Frontal cortex (tissue), 4 donors: ENCODE results near the gene USP3. TPM values are rescaled to one million over a fixed set of nuclear protein-coding genes. Genes with fewer than 3 reads are reported as not detected.

Experiments
- DNase-seq, 2 donors: peaks; one replicate each; pipeline ENCODE4 v3.0.0; 2012; ENCODE audit warnings: low spot score in 2 of 2
- FAIRE-seq: peaks from 2 replicates; lab custom pipeline; 2012; peaks lifted over from hg19 to GRCh38; lab: Jason Lieb, UNC
- total RNA-seq: library from RNA; depleted of rRNA; stranded (reverse); fragments of >200 nt; gene quantifications from one replicate; pipeline ENCODE4 v1.2.3, GENCODE V29; 2014
- donor health status: control.
- donor health status: control.
- donor health status: control.

The USP3 gene, protein sequence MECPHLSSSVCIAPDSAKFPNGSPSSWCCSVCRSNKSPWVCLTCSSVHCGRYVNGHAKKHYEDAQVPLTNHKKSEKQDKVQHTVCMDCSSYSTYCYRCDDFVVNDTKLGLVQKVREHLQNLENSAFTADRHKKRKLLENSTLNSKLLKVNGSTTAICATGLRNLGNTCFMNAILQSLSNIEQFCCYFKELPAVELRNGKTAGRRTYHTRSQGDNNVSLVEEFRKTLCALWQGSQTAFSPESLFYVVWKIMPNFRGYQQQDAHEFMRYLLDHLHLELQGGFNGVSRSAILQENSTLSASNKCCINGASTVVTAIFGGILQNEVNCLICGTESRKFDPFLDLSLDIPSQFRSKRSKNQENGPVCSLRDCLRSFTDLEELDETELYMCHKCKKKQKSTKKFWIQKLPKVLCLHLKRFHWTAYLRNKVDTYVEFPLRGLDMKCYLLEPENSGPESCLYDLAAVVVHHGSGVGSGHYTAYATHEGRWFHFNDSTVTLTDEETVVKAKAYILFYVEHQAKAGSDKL
- total RNA-seq, result 68.9 TPM

DNA sequence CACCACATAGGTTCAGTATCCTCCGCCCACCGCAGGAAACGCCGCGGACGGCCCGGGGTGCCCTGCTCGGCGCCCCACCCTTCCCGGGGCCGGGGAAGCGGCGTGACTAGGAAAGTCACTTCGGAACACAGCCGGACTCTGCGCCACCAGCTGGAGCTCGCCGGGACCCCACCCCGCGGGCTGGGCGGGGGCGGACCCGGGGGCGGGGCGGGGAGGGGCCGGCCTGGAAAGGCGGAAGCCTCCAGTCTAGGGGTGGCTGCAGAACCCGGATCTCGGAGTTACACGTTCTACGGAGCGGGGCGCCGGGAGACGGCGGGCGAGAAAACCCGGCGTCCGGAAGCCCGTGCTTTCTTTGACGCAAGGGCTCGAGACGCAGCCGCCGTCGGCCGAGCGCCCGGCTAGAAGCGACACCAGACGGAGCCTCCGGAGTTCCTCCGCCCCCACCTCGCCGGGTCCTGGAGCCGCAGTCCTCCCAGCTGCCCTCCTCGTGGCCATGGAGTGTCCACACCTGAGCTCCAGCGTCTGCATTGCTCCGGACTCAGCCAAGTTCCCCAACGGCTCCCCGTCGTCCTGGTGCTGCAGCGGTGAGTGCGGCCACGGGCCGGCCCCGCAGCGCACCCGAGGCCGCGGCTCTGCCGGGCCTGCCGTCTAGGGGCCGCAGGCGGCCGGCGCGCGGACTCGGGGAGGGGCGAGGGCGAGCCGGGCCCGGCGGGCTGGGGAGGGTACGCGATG is at the start of gene USP3:
Gene USP3, plus strand, starts transcription at position 347 of the 732 bp plus-strand sequence. Its CDS starts 147 bp downstream, at position 494.
- FAIRE-seq (no peak), DNase-seq (peak; percentile 89 to 93)

DNA sequence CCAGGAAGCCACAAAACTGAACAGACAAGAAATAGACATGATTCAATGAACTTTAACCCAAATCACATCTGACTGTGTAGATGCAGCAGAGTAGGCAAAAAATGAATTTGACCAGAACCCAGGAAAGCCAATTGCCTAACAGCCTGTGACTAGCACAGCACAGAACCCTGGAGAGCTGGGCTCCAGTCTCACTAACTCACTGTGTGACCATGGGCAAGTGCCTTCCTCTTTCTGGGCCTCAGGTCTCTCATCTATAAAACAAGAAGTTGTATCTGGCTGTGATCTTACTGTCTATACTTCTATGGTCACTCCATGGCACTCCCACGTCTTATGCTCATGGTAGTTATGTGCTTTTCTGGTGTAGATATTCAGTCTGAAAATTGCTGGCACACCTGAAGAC is 48.1 kb upstream of the USP3 start:
- FAIRE-seq (no peak), DNase-seq (no peak)

DNA sequence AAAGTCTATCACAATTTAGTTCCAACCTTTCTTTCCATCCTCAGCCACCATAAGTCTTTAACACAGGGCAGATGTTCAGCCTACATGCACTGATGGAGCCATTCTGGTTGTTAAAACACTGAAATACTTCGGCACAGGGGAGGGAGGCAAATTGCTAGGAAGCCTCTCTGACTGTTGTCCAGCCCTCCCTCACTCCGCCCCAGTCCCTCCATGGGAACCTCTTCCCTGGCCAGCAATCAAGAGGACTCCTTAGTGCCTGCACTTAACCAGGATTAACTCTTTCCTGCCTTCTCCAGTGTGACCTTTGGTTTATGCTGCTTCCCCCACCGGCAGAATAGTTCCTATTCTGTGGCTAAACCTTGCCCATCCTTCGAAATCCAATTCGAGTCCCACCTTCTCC is 47.0 kb upstream of the USP3 start:
- no peak for FAIRE-seq
- no peak for DNase-seq

DNA sequence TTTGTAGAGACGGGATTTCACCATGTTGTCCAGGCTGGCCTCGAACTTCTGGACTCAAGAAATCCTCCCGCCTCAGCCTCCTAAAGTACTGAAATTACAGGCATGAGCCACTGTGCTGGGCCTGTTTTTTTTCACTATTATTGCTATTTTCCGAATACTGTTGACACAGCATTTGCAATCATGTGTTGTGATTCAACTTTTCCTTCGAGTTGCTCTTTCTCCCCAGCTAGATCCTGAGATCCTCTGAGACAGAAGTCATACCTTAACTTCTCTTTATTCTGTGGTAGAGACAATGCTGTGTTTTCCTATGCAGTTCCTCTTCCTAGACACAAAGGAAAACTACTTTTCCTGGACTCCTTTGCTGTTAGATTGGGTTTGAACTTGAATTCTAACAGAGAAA is 46.4 kb upstream of the USP3 start:
- DNase-seq (no peak), FAIRE-seq (no peak)

DNA sequence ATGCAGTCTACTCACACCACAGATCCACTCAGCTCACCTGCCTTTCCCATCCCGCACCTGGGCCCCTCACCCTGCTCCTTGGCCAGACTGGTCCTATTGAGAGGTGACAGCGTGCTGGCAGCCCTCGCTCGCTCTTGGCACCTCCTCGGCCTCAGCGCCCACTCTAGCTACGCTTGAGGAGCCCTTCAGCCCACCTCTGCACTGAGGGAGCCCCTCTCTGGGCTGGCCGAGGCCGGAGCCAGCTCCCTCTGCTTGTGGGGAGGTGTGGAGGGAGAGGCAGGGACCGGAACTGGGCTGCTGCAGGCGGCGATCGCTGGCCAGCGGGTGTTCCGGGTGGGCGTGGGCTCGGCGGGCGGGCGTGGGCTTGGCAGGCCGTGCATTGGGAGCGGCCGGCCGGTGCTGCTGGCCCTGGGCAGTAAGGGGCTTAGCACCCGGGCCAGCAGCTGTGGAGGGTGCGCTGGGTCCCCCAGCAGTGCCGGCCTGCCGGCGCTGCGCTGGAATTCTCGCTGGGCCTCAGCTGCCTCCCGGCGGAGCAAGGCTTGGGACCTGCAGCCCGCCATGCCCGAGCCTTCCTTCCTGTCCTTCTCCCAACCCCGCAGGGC is 45.5 kb upstream of the USP3 start:
- no peak for FAIRE-seq
- DNase-seq, result no peak

DNA sequence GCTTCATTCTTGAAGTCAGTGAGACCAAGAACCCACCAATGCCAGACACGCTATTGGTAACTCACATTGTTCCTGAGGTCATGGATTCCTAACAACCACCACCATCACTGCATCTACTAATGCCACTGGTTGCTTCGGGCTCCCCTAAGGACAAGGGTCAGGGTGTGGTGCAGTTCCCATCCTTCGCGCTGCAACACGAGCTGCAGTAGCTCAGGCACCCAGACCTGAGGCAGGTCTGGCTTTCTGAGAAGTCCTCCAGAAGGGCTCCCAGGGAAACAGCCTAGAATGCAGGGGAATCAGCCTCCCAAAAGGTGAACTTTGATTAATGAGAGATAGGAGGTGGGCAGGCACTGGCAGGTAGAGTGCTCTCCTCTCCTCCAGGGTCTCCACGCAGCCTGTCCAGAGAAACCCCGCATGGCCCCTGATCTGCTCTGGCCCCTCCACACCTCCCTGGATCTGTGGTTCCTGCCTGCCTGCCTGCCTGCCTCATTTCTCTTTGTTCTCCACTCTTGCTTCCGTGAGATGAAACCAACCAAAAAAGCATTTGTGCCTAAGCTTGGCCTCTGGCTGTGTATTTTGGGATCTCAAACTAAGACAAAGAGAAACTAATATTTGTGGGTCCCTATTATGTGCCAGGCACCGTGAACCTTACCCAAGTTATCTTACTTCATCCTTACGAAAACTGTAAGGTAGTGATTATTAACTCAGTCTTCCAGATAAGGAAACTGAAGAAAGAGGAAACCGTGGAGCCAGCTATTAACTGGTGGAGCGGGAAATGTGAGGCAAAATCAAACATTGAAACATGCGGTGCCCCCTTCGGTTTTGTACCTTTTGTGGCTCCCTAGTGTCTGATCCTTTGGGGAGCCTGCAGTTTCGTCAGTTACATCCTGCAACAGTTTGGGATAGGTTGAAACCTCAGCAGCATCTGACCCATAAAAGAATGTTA is 43.9 kb upstream of the USP3 start:
- no peak for FAIRE-seq
- no peak for DNase-seq

DNA sequence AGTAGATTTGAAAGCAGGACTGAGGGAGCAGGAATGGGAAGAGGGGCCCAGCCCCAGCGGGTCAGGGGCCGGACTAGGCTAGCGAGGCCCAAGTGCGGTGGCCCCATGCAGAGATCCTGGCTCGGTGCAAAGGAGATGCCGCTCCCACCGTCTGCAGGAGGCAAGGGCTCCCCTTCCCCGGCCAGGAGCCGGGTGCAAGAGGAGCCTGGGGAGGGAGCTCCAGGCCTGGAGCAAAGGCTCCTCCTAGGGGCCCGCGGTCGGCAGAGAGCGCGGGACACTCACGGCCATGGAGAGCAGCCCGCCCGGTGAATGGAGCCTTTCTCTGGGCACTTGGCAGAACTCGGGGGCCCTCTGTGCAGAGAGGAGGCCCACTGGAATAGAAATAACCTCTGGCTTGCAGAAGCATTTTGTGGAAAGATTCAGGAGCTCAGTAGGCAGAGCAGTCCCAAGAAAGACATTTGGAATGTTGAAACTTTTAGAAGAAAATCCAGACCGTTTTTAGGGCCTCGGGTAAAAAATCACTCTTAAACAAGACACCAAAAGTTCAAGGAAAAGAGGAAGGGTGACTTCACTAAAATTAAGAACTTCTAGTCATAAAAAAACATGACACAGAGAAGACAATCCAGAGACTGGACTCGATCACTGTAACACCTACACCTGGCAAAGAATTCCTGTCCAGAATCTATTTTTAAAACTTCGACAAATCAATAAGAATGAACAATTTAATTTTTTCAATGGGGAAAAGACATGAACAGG is 43.0 kb upstream of the USP3 start:
- no peak for FAIRE-seq
- peak in 1 of 2 donors; percentile 54 for DNase-seq

DNA sequence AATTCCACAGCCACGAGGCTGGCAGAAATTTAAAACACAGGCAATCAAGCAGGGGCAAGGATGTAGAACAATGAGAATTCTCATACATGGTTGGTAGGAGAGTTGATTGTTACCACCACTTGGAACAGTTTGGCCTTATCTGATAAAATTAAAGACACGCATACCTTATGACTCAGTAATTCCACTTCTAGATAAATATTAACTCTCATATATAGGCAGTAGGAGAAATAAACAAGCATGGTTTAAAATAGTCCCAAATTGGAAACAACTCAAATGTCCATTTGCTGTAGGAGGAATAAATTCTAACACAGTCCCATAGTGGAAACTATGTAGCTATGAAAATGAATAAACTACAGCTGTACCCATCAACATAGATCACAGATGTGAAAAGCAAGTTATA is 42.3 kb upstream of the USP3 start:
- no peak for FAIRE-seq

DNA sequence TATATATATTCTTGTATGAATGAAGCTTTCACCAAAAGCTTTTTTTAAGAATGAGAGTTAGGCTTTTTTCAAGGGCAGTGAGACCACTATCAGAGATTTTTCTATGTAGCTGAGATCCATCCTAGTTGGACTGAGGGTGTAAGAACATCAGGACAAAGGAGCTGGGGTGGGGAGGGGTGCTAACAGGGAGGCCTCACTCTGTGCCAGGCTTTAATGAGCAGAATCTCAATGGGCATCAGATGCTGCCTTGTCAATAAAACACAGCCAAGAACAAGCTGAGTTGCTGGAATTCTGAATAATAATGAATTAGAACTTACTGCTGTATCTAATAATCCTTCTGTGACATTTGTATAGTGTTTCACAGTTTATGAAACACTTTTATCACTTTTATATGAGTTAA is 41.4 kb upstream of the USP3 start:
- DNase-seq (no peak), FAIRE-seq (no peak)

More for the DNA sequence above, 42.3 kb upstream of the USP3 start:
- DNase-seq, result no peak

DNA sequence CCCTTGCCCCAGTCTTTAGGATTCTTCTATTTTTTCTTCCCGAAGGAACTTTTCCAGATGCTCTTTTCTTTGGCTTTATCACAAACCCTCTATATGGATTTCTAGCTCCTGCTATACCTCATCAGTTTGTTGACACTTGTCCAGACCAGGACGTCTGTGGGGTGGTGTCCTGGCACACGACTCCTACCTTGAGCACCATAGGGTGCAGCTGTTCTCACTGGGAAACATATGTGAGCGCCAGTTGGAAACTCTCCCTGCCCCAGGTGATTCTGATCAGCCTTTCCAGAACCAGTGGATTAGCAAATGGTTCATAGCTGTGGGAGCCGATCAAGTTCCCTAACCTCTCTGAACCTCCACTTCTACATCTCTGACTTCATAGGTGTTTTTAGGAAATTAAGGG is 40.6 kb upstream of the USP3 start:
- no peak for DNase-seq
- no peak for FAIRE-seq

DNA sequence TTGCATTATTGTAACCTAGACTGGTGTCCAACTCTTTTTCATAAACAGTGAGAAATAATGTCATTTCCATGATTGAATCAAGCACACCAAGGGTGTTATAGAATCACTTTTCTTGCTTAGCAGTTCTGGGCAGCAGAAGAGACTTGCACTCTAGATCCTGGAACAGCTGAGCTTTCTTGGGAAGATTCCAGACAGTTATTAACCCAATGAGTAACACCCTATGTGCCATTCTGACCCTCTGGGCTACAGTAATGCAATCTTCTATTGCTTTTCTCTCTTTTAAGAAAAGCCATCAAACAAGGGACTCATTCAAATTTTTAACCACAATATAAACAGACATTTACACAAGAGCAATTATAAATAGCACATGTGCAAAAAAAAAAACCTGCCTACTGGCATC is 39.3 kb upstream of the USP3 start:
- DNase-seq (no peak), FAIRE-seq (no peak)

DNA sequence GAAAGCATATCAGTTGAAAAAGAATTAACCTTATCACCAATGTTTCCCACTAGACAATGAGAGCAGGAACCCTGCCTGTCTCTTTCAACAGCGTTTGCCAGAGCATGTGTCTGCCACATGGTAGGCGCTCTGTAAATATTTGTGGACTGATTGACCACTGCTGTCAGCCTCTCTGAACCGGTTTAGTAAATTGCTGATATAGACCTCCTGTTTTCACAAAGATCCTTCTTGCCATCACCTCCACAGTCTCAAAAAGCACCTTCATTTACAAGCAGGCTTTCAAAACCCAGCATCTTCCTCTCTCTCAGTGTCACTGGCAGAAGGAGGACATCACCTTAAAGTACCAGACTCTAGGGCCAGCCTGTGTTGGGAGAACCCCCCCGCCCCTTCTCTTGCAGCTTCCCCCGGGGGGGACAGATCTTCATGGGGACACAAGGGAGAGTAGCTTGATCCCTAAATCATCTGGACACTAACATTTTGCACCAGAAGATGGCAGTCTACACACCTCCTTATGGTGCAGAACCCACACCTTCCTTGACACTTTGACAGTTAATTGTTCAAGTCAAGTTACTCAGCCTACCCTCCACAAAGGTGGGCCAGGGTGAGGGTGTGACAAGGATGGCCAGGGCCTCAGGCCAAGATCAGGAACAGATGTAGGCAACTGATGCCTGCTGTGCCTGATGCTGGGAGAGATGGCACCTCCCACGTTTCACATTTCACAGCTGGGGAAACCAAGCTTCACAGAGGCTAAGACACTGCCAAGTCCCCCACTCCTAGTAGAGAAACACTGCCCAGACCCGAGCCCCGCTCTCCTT is 37.8 kb upstream of the USP3 start:
- peak; percentile 51 to 61 for DNase-seq
- no peak for FAIRE-seq

DNA sequence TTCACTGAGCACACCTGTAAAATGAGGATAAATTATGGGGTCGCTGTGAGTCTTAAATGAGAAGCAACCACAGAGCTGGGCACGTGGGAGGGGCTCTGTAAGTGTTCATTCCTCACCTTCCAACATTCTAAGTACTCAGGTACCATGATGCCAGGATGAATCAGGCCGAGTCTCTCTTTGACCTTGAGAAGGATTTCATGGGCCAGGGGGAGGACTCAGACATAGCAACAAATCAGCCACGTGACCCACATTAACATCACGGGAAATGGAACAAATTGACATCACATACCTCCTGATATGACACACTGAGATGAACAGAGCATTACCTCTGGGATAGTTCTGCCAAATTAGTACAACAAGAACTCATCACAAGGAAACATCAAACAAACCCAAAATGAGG is 35.2 kb upstream of the USP3 start:
- FAIRE-seq (no peak), DNase-seq (no peak)

DNA sequence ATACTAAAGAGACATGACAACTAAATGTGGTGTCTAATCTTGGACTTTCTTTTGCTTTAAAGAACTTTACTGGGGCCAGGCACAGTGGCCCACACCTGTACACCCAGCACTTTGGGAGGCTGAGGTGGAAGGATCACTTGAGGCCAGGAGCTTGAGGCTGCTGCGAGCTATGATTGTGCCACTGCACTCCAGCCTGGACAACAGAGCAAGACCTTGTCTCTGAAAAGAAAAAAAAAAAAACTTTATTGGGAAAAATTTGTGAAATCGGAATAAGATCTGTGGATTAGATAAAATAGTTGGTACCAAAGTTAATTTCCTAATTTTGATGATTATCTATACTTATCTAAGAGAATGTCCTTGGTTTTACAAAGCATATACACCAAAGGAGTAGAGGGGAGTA is 34.4 kb upstream of the USP3 start:
- FAIRE-seq (no peak), DNase-seq (no peak)

DNA sequence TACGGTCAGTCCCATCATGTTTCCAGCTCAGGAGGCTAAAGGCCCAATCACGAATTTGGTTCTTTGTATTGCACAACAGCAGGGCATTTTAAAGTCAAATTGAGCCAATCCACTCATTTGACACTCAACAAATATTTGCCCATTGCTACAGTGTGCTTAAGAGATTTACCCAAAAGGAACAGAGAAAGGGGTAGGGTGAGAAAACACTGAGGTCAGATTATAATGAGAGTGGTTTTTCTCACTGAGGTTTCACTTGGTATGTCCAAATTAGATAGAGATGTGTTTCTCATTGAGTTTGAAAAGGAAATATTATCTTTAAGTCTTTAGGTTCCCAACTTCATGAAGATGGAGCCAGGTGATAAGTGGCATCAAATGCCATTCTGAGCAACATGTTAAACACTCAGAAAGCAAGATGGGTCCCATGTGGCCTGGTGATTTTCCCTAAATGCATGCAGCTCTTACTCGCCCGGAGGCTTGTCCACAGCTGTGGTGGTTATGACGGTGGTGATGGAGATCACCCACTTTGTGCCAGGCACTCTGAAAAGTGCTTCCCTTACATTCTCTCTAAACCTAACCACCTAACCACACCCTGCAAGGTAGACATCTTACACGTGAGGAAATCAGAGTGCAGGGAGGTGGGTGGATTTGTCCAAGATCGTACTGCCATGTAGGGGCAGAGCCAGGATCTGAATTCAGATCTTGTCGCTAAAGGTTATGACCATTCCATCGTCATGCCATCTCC is 31.2 kb upstream of the USP3 start:
- FAIRE-seq, result no peak
- no peak for DNase-seq

DNA sequence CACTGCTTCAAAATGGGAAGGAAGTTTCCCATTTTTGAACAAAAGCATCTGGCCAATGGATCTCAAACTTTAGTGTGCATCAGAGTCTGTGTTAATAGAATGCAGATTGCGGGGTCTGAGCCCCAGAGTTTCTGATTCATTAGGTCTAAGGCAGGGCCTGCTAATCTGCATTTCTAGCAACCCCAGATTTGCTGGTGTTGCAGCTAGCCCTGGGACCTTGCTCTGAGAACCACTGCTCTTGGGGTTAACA is 30.7 kb upstream of the USP3 start:
- DNase-seq, result no peak
- no peak for FAIRE-seq

DNA sequence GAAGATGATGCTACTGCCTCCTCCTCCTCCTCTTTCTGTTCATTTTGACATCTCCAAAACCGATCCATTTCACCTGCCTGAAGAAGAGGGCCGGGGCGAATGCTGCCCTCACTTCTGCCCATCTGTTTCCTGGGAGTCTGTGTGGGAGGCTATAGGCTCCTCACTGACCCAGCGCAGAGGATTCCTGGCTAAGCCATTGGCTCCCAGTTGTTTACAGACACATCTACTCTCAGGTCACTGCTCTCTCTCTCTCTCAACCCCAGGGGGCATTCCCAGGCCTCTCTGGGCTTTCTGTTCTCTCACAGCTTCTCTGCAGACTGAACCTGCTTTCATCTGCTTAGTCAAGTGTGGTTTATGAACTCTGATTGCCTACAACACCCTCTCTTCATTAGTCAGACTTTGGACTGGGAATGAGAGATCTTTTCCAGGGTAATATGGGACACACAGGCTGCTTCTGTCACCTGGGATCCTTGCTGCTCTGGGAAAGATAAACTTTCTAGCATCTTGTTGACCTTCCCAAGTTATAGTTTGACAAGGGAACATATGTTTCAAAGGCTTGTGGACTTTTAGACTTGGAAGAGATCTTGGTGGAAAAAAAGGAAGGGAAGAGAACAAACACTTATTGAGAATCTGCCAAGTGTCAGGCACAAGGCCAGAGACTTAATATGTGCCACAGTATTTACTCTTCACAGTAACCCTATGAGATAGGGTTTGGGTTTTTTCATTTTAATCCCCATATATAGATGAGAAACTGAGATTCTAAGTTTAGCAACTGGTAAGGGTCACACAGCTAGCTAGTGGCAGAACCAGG is 30.2 kb upstream of the USP3 start:
- FAIRE-seq (no peak), DNase-seq (no peak)
